ENCODE results near the gene NUDT1.

NUDT1 gene

GRCh38 chr7:2295936-2296620 lies 54.1 kb downstream of the NUDT1 start:
- DNase-seq: no peak

- DNase-seq: no peak
These were observed 54.8 kb downstream of the NUDT1 start for GRCh38 chr7:2296832-2297231.

- no peak for DNase-seq
These were observed 57.3 kb downstream of the NUDT1 start for GRCh38 chr7:2299131-2299829.

- DNase-seq: no peak
These were observed 58.0 kb downstream of the NUDT1 start for GRCh38 chr7:2299870-2300512.
